DND-41 (cell line): ENCODE results near the gene SAMD4B.

Experiments
- ATAC-seq: fragments of 200-7000 bp; cut with Tn5 transposase; 3 replicates; pipeline ENCODE4 v1.9.1; 2021; ENCODE audit warnings: low read depth; ENCODE audit not compliant: insufficient read depth
- DNase-seq: peaks from one replicate; pipeline ENCODE4 v3.0.0-alpha.2; 2020
- H2AFZ ChIP-seq: 2 replicates; pipeline ENCODE4 v1.6.0; 2012; ENCODE audit warnings: low read depth, low read length
- H3K27ac ChIP-seq: 2 replicates; pipeline ENCODE4 v1.5.1; 2012; ENCODE audit warnings: low read length, inconsistent platforms
- H3K27me3 ChIP-seq: fragments of 200-600 bp; sonication (generic); 2 replicates; pipeline ENCODE4 v1.6.0; 2012; ENCODE audit warnings: low read length, mild to moderate bottlenecking, inconsistent platforms; ENCODE audit not compliant: insufficient read depth, poor library complexity
- H3K36me3 ChIP-seq: 2 replicates; pipeline ENCODE4 v1.5.1; 2012; ENCODE audit warnings: low read length, inconsistent platforms; ENCODE audit not compliant: insufficient read depth
- H3K4me1 ChIP-seq: 2 replicates; pipeline ENCODE4 v1.5.1; 2012; ENCODE audit warnings: mild to moderate bottlenecking, low read length; ENCODE audit not compliant: insufficient read depth
- H3K4me2 ChIP-seq: 2 replicates; pipeline ENCODE4 v1.6.0; 2012; ENCODE audit warnings: mild to moderate bottlenecking, moderate library complexity, low read length, inconsistent platforms; ENCODE audit not compliant: insufficient read depth
- H3K4me3 ChIP-seq, 2 experiments: fragments of 200-600 bp in 1 of 2; shearing (Covaris generic) in 1 of 2; 2 replicates each; pipeline ENCODE4 v1.5.1; 2012 to 2016; ENCODE audit warnings: inconsistent platforms in 2 of 2, low read length in 2 of 2, mild to moderate bottlenecking in 2 of 2, low read depth in 1 of 2, moderate library complexity in 1 of 2
- H3K79me2 ChIP-seq: 2 replicates; pipeline ENCODE4 v1.6.0; 2012; ENCODE audit warnings: low read length, inconsistent platforms; ENCODE audit not compliant: insufficient read depth
- H3K9ac ChIP-seq: 2 replicates; pipeline ENCODE4 v1.6.0; 2012; ENCODE audit warnings: low read depth, mild to moderate bottlenecking, inconsistent platforms, low read length, moderate library complexity
- H3K9me3 ChIP-seq: 2 replicates; pipeline ENCODE4 v1.5.1; 2012; ENCODE audit warnings: low read length, moderate library complexity, mild to moderate bottlenecking, inconsistent platforms; ENCODE audit not compliant: insufficient read depth, severe bottlenecking
- H4K20me1 ChIP-seq: 2 replicates; pipeline ENCODE4 v1.6.0; 2012; ENCODE audit warnings: low read length; ENCODE audit not compliant: insufficient read depth
- EZH2 ChIP-seq: IDR thresholded peaks from 3 replicates; pipeline ENCODE4 v1.6.1; 2012; ENCODE audit warnings: borderline replicate concordance, low read depth, mild to moderate bottlenecking, moderate library complexity, low read length, inconsistent platforms; ENCODE audit not compliant: severe bottlenecking
- TF ChIP-seq, protein P1 (sequence below): IDR thresholded peaks from 2 replicates; pipeline ENCODE4 v1.5.1; 2012; ENCODE audit warnings: borderline replicate concordance, low read length, moderate library complexity, mild to moderate bottlenecking; ENCODE audit not compliant: poor library complexity, severe bottlenecking; ENCODE audit errors: extremely low read depth

Gene SAMD4B

DNA sequence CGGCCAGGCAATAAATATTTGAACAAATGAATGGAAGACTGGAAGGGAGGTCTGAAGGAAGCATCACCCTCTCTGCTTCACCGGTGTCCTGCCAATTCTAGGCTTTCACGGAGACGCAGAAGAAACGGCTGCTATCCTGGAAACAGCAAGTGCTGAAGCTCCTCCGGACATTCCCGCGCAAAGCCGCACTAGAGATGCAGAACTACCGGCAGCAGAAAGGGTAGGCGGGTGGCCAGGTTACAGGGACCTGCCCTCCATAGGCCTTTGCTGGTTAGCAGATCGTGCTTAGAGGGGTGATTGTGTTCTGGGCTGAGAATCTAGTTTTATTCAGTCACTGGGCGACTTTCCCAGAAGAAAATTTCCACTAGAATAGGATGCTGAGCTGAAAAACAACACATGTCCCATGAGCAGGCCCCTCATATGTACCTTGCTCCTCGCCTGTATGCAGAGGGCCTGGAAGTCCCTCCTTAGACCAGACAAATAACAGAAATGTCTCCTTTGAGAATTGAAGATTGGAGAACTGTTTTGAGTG, 37.7 kb downstream of the SAMD4B start:
- Histone ChIP-seq H3K4me2 (no peak overlapping the region), H3K27ac (no peak overlapping the region), H4K20me1 (peaks cover 5% of the 10 kb centered on the region; the same call in 1 of the 2 replicates), H3K27me3 (no peaks in the 10 kb centered on the region), H3K4me3 (no peak overlapping the region), H3K9me3 (no peaks in the 10 kb centered on the region), H2AFZ (no peak overlapping the region), H3K9ac (no peak overlapping the region), H3K79me2 (no peaks in the 10 kb centered on the region), H3K4me1 (no peaks in the 10 kb centered on the region), H3K36me3 (peaks cover 97% of the 10 kb centered on the region)
- DNase-seq (no peak), ATAC-seq (no peak)
- TF ChIP-seq EZH2 = no peak
- TF ChIP-seq, protein P1, sequence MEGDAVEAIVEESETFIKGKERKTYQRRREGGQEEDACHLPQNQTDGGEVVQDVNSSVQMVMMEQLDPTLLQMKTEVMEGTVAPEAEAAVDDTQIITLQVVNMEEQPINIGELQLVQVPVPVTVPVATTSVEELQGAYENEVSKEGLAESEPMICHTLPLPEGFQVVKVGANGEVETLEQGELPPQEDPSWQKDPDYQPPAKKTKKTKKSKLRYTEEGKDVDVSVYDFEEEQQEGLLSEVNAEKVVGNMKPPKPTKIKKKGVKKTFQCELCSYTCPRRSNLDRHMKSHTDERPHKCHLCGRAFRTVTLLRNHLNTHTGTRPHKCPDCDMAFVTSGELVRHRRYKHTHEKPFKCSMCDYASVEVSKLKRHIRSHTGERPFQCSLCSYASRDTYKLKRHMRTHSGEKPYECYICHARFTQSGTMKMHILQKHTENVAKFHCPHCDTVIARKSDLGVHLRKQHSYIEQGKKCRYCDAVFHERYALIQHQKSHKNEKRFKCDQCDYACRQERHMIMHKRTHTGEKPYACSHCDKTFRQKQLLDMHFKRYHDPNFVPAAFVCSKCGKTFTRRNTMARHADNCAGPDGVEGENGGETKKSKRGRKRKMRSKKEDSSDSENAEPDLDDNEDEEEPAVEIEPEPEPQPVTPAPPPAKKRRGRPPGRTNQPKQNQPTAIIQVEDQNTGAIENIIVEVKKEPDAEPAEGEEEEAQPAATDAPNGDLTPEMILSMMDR = no peak

DNA sequence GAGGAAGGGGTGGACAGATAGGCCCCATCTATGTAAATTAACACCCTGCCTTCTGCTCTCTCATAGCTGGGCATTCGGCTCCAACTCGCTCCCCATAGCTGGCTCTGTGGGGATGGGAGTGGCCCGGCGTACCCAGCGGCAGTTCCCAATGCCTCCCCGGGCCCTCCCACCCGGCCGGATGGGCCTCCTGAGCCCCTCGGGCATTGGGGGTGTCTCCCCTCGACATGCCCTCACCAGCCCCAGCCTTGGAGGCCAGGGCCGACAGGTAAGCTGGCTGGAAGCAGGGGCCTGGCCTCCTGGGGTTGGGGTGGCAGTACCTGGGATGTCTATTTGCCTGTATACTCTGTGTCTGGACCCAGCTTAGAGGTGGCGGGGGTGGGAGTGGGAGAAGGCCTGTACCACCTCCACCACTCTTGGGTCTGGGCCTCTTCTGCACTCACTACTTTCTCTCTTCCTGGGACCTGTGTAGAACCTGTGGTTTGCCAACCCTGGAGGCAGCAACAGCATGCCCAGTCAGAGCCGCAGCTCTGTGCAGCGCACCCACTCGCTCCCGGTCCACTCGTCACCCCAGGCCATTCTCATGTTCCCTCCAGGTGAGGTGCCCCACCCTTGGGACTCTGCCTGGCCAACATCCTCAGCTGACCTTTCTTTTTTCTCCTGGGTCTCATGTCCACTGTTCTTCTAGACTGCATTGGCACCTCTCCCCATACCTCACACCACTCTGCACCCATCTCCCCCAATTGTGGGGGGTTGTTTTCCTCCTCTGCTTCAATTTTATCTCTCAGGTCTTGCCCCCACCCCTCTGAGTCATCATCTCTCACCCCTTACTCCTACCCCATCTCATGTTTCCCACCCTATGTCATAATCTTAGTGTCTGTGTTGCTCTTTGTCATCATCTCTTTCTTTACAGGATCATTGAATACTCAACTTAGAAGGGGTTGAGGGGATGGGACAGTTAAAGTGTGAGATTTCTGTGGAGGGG, 38.6 kb downstream of the SAMD4B start:
- Histone ChIP-seq H4K20me1 (peaks cover 5% of the 10 kb centered on the region; the same call in 1 of the 2 replicates), H3K79me2 (no peaks in the 10 kb centered on the region), H2AFZ (no peak overlapping the region), H3K9ac (no peak overlapping the region), H3K4me3 (no peak overlapping the region), H3K4me1 (no peaks in the 10 kb centered on the region), H3K36me3 (peaks cover 97% of the 10 kb centered on the region), H3K27ac (no peak overlapping the region), H3K27me3 (no peaks in the 10 kb centered on the region), H3K4me2 (no peak overlapping the region), H3K9me3 (no peaks in the 10 kb centered on the region)
- TF ChIP-seq, protein P1 = no peak
- TF ChIP-seq EZH2 = no peak
- DNase-seq (no peak), ATAC-seq (no peak)

DNA sequence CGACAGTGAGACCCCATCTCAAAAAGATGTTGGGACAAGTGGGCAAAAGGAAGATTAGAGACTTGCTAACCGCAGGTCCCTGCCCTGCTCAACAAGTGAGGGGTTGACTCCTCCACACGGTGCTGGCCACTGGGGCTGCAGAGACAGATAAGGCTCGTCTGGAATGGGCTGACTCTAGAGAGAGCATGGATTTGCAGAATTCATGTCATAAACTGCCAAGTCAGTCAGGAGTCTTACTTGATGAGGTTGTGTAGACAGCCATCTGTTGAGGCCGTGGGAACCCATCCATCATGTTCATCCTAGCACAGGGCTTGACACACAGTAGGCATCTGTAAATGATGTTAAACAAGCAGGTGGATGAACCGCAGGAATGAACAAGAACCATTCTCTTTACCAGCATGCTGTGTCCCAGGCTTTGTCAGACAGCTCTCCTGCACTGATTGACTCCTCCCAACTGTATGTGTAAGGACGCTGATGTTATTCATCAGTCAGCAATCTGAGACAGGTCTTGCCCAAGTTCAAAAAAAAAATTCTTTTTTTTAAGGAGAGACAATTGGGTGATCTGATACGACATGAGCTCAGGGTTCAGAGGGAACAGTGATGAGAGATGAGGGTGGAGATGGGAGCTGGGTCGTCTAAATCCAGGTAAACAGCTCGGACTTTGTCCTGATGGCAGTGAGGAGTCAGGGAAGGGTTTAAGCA, 39.8 kb downstream of the SAMD4B start:
- no peak for DNase-seq
- H3K4me1 ChIP-seq = no peaks in the 10 kb centered on the region
- H3K9ac ChIP-seq = no peak overlapping the region
- H3K79me2 ChIP-seq = no peaks in the 10 kb centered on the region
- no peak overlapping the region for H2AFZ ChIP-seq
- H3K4me2 ChIP-seq = no peak overlapping the region
- H3K27ac ChIP-seq = no peak overlapping the region
- TF ChIP-seq EZH2 = no peak
- TF ChIP-seq, protein P1 = no peak
- H3K36me3 ChIP-seq = peaks cover 97% of the 10 kb centered on the region
- no peak for ATAC-seq
- H3K9me3 ChIP-seq = no peaks in the 10 kb centered on the region
- H4K20me1 ChIP-seq = peaks cover 12% of the 10 kb centered on the region
- H3K4me3 ChIP-seq = no peak overlapping the region
- H3K27me3 ChIP-seq = no peaks in the 10 kb centered on the region
